Esophagus mucosa (tissue), 1 donor: ENCODE data around the gene CWC27. TPM values are rescaled to one million over a fixed set of nuclear protein-coding genes. Genes with fewer than 3 reads are reported as not detected.
"Not testable (repeated sequence)": the region's sequence is repeated elsewhere in the genome, so short reads cannot be mapped to it uniquely, and the experiment has no call there.

Experiments used
- ATAC-seq: fragments of 200-7000 bp; cut with Tn5 transposase; one replicate; pipeline ENCODE4 v1.9.1; 2020
- total RNA-seq: library from RNA; stranded (reverse); gene quantifications from one replicate; pipeline ENCODE4 v1.2.4, GENCODE V29; 2023
- donor health status: DM: yes; HTN: yes; CAD: no.

CWC27 gene
- total RNA-seq, 1 donor from 2014 or later, result 14.7 TPM

GRCh38 chr5:64930672-64931318 is 162.1 kb downstream of the CWC27 start:
- peak; percentile 92 for ATAC-seq

DNA sequence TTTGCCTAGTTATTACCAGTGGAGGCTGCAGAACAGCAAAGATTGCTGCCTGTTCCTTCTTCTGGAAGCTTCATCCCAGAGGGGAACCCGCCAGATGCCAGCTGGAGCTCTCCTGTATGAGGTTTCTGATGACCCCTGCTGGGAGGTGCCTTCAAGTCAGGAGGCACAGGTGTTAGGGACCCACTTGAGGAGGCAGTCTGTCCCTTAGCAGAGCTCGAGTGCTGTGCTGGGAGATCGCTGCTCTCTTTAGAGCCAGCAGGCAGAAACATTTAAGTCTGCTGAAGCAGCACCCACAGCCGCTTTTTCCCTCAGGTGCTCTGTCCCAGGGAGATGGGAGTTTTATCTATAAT is 170.7 kb downstream of the CWC27 start:
- not testable (repeated sequence) for ATAC-seq

- ATAC-seq, result peak; percentile 100
These were observed 171.2 kb downstream of the CWC27 start for GRCh38 chr5:64939772-64940510.

DNA sequence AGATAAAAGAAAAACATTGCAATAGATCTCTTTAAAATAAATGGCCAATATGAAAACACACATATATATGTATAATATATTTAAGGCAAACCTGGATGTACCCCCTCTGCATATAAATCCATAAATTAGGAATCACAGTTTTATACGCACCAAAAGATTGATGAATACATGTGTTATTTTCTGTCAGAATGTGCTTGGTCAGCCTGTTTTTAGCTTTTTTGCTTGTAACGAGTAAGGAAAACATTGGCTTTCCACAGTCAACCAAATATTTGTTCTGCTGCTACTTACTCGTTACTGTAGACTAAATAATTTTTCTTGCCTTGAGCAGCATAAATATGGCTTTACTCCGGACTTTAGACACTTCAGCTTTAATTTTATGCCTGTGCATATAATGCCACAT is 173.7 kb downstream of the CWC27 start:
- no peak for ATAC-seq

- no peak for ATAC-seq
These were observed 176.1 kb downstream of the CWC27 start for GRCh38 chr5:64944868-64945267.

DNA sequence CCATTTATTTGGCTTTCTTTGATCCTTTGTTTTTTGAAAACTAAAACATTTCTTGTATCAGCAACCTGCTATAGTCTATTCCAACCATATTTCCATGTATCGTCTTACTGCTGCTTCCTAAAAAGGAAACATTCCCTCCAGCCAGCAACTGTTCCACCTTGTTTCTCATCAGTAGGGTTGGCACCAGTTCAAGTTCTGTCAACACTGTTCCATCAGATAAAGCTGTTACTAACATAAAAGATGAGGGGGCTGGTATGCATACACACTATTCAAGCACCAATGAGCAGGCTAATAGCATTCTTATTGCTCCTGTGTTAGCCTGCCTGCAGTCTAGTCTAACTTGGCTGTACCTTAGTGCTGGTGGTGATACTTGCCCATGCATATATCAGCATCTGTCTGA is 178.3 kb downstream of the CWC27 start:
- ATAC-seq, result no peak

- ATAC-seq, result no peak
These were observed 179.1 kb downstream of the CWC27 start for GRCh38 chr5:64947801-64948200.

DNA sequence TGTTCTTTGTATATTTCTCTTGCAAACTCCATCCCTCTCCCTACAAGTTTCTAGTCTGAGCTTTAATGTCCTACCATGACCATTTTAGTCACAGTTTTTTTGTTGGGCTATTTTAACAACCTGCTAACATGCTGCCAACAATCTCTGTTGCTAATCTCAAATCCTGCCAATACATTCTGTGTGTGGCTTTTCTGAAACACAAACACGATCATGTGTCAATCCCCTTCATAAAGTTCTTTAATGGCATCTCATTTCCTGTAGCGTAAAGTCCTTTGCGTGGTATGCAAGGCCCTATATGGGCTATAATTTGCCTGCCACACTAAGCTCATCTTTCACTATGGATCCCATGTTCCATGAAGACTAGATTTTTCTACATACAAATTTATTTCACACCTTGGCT is 180.6 kb downstream of the CWC27 start:
- ATAC-seq, result no peak

GRCh38 chr5:64952951-64953673 is 184.4 kb downstream of the CWC27 start:
- no peak for ATAC-seq

GRCh38 chr5:64954518-64954917 is 185.8 kb downstream of the CWC27 start:
- ATAC-seq, result no peak

GRCh38 chr5:64958757-64959391 is 190.1 kb downstream of the CWC27 start:
- ATAC-seq, result no peak

DNA sequence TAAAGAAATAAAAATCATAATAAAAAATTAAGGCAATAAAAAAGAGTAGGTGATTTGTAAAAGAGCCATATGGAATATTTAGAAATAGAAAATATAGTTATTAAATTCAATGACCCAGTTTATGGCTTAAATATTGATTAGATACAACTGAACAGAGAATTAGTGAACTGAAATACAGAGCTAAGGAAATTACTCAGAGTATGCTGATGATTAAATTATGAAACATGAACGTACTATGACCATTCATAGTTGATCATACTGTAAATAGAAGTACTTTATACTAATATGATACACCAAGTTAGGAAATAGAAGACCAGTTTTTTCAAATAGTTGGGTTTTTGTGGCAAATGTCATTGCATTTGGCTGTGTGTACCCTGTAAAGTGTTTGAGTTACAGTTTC is 194.5 kb downstream of the CWC27 start:
- no peak for ATAC-seq

- no peak for ATAC-seq
These were observed 199.9 kb downstream of the CWC27 start for GRCh38 chr5:64968591-64969110.

DNA sequence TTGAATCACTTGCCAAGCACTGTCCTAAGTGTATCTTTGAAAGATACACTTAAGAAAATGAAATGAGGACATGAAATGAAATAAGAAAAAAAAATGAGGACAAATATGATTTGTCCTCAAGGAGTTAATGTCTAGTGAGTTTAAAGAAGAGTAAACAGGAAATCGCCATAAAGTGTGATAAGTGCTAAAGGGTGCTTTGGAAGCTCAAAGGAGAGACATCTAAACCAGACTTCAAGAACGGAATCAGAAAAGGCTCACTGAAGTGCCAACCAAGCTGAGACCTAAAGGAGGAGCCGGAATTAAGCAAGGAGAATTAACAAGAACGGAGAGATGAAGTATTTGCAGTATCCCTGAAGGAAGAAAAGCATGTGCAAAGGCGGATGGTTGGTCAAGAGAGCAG is 200.8 kb downstream of the CWC27 start:
- ATAC-seq, result no peak

DNA sequence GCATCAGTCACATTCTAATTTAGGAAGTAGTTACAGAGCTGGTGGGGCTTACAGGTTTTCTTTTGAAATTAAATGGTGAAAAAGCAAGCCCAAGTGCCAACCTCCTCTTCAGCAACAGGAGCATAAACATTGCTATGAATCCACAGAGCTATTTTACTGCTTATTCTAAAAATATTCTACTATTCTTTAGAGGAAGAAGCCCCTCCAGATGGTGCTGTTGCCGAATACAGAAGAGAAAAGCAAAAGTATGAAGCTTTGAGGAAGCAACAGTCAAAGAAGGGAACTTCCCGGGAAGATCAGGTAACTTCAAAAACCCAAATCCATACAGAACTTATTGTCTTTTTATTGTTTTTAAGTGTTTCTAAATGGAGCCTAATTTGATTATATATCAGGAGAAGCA is 202.8 kb downstream of the CWC27 start:
- ATAC-seq, result no peak

GRCh38 chr5:64971990-64972389 is 203.3 kb downstream of the CWC27 start:
- no peak for ATAC-seq

- ATAC-seq, result no peak
These were observed 203.9 kb downstream of the CWC27 start for GRCh38 chr5:64972591-64972990.

DNA sequence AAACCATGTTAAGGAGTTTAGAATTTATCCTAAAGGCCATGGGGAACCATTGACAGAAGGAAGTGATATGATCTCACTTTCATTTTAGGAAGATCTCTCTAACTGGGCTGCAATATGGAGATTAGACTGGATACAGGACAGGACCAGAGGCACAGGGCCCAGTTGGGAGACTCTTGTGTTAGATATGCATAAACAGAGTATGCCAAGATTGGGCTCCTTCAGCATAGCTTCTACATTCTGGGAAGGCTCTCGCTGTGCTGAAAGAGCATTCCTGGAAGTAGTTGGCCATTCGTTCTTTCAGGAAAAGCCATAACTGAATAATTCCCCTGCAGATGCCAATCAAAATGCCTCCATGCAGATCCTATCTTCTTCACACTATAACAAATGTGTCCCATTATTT is 204.5 kb downstream of the CWC27 start:
- ATAC-seq, result no peak

GRCh38 chr5:64977779-64978178 is 209.0 kb downstream of the CWC27 start:
- no peak for ATAC-seq

DNA sequence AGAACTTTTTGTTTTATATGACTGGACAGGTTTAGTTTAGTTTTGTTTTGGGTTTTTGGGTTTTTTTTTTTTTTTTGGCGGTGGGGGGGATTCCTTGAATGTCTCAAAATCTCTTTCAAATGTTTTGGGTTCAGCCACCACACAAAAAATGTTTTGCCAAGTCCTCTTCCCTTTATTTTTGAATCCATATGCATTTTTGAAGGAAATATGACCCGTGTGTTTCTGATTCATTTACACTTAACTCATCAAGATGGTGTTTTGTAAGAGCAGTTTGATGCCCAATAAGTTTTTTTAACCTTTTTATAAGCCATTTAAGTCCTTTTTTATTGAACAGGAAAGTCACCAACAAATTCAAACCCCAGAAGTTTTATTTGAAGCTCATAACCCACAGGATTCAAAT is 209.8 kb downstream of the CWC27 start:
- no peak for ATAC-seq

- ATAC-seq, result no peak
These were observed 210.8 kb downstream of the CWC27 start for GRCh38 chr5:64979531-64979930.

GRCh38 chr5:64980176-64980575 is 211.4 kb downstream of the CWC27 start:
- ATAC-seq, result no peak

DNA sequence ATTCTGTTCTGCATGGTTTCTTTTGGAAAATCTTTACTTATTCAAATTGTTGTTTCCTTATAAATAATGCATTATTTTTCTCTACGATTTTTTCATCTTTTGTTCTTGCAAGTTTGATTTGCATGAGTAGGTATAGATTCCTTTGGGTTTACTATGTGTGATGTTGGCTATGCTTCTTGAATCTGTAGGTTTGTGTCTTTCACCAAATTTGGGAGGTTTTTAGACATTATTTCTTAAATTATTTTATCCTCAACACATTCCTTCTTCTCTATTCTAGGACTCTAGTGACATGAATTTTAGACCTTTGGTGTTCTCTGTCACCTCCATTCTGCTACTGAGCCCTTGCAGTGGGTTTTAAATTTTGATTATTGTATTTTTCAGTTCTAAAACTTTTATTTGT is 219.0 kb downstream of the CWC27 start:
- no peak for ATAC-seq
